Measurements from ENCODE around the gene MLXIPL.
"Not testable (repeated sequence)": the region's sequence is repeated elsewhere in the genome, so short reads cannot be mapped to it uniquely, and the experiment has no call there.

The MLXIPL gene

DNA sequence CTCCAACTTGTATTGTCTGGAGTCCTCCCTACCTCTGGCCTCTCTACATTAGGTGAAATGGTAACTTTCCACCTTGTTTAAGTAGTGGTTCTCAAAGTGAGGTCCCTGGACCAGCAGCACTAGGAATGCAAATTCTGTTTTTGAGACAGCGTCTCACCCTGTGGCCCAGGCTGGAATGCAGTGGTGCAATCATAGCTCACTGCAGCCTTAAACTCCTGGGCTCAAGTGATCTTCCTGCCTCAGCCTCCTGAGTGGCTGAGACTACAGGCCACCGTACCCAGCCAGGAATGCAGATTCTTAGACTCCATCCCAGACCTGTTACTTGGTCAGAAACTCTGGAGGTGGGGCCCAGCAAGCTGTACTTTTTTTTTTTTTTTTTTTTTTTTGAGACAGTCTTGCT lies 39.1 kb downstream of the MLXIPL start:
- no peak overlapping the region for H2BK12ac ChIP-seq (ENCODE audit: low read length in 2 of 2)
- H3K27me3 ChIP-seq (ENCODE audit: control insufficient read depth in 1 of 2, insufficient read depth in 1 of 2, low read length in 2 of 2): no peaks in the 10 kb centered on the region
- peaks cover 5% of the 10 kb centered on the region for H3K4me1 ChIP-seq (ENCODE audit: control insufficient read depth, insufficient read depth, low read depth, low read length)
- H3K27ac ChIP-seq (ENCODE audit: low read length, poor library complexity, severe bottlenecking): no peak overlapping the region
- H3K23ac ChIP-seq (ENCODE audit: low read length in 2 of 2): no peak overlapping the region
- DNase-seq: no peak
- 41% methylated on average over 2 of the region's 2 CpGs for whole genome bisulfite sequencing
- no peak overlapping the region for H3K9ac ChIP-seq (ENCODE audit: low read length)
- H2BK5ac ChIP-seq (ENCODE audit: low read depth, low read length, poor library complexity, severe bottlenecking): no peak overlapping the region
- H2BK15ac ChIP-seq (ENCODE audit: low read depth, poor library complexity, severe bottlenecking): no peak overlapping the region
- no peak overlapping the region for H3K14ac ChIP-seq (ENCODE audit: low read length in 2 of 2)
- H3K36me3 ChIP-seq (ENCODE audit: control insufficient read depth in 1 of 2, insufficient read depth in 2 of 2, low read depth in 1 of 2, low read length in 2 of 2): no peaks in the 10 kb centered on the region
- H3K4me2 ChIP-seq (ENCODE audit: low read length, poor library complexity, severe bottlenecking): no peak overlapping the region
- H4K91ac ChIP-seq (ENCODE audit: low read length): no peak overlapping the region
- no peak overlapping the region for H2AFZ ChIP-seq (ENCODE audit: low read depth, low read length)
- no peak overlapping the region for H3K4me3 ChIP-seq (ENCODE audit: insufficient read depth in 1 of 2, low read depth in 1 of 2, low read length in 2 of 2)
- no peaks in the 10 kb centered on the region for H3K79me1 ChIP-seq (replicated peaks; ENCODE audit: low read length, poor library complexity, severe bottlenecking)
- H3K18ac ChIP-seq (ENCODE audit: low read depth in 1 of 2, low read length in 2 of 2): no peak overlapping the region
- no peak overlapping the region for H4K8ac ChIP-seq (ENCODE audit: low read length)
- no peaks in the 10 kb centered on the region for H3K9me3 ChIP-seq (ENCODE audit: control insufficient read depth, low read length)
- H3K4ac ChIP-seq (ENCODE audit: low read depth in 1 of 2, low read length in 2 of 2): no peak overlapping the region
- H2BK120ac ChIP-seq (ENCODE audit: low read depth, low read length): no peak overlapping the region
- no peak overlapping the region for H2AK5ac ChIP-seq (ENCODE audit: low read length, severe bottlenecking)

DNA sequence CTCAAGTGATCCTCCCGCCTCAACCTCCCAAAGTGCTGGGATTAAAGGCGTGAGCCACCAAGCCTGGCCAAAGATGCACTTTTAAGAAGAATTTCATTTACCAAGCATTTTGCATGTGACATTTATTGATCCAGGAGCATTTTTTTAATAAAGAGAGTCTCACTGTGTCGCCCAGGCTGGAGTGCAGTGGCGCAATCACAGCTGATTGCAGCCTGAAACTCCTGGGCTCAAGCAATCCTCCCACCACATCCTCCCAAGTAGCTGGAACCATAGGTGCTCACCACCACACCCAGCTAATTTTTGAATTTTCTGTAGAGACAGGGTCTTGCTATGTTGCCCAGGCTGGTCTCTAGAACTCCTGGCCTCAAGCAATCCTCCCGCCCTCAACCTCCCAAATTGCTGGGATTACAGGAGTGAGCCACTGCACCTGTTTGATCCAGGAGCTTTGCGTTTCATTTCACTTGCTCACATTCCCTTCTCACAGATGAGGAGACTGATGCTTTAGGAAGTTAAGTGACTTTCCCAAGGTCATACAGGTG lies 41.6 kb downstream of the MLXIPL start:
- DNase-seq: no peak
- Histone ChIP-seq H2AFZ (ENCODE audit: low read depth, low read length) (no peak overlapping the region), H3K79me1 (replicated peaks; ENCODE audit: low read length, poor library complexity, severe bottlenecking) (no peaks in the 10 kb centered on the region), H4K8ac (ENCODE audit: low read length) (no peak overlapping the region), H2BK120ac (ENCODE audit: low read depth, low read length) (no peak overlapping the region), H3K4ac (ENCODE audit: low read depth in 1 of 2, low read length in 2 of 2) (no peak overlapping the region), H3K18ac (ENCODE audit: low read depth in 1 of 2, low read length in 2 of 2) (no peak overlapping the region), H3K4me1 (ENCODE audit: control insufficient read depth, insufficient read depth, low read depth, low read length) (peaks cover 4% of the 10 kb centered on the region), H2BK12ac (ENCODE audit: low read length in 2 of 2) (no peak overlapping the region), H4K91ac (ENCODE audit: low read length) (no peak overlapping the region), H3K9ac (ENCODE audit: low read length) (no peak overlapping the region), H3K23ac (ENCODE audit: low read length in 2 of 2) (no peak overlapping the region), H3K14ac (ENCODE audit: low read length in 2 of 2) (no peak overlapping the region), H2BK15ac (ENCODE audit: low read depth, poor library complexity, severe bottlenecking) (no peak overlapping the region), H2BK5ac (ENCODE audit: low read depth, low read length, poor library complexity, severe bottlenecking) (no peak overlapping the region), H3K4me2 (ENCODE audit: low read length, poor library complexity, severe bottlenecking) (no peak overlapping the region), H3K4me3 (ENCODE audit: insufficient read depth in 1 of 2, low read depth in 1 of 2, low read length in 2 of 2) (no peak overlapping the region), H3K36me3 (ENCODE audit: control insufficient read depth in 1 of 2, insufficient read depth in 2 of 2, low read depth in 1 of 2, low read length in 2 of 2) (no peaks in the 10 kb centered on the region), H3K27me3 (ENCODE audit: control insufficient read depth in 1 of 2, insufficient read depth in 1 of 2, low read length in 2 of 2) (no peaks in the 10 kb centered on the region), H3K9me3 (ENCODE audit: control insufficient read depth, low read length) (no peaks in the 10 kb centered on the region), H2AK5ac (ENCODE audit: low read length, severe bottlenecking) (no peak overlapping the region), H3K27ac (ENCODE audit: low read length, poor library complexity, severe bottlenecking) (no peak overlapping the region)
- WGBS: 98% methylated on average over 6 of the region's 6 CpGs

- H3K18ac ChIP-seq (ENCODE audit: low read depth in 1 of 2, low read length in 2 of 2); DNase-seq; H3K9me3 ChIP-seq (ENCODE audit: control insufficient read depth, low read length); H3K23ac ChIP-seq (ENCODE audit: low read length in 2 of 2); H3K27ac ChIP-seq (ENCODE audit: low read length, poor library complexity, severe bottlenecking); H3K36me3 ChIP-seq (ENCODE audit: control insufficient read depth in 1 of 2, insufficient read depth in 2 of 2, low read depth in 1 of 2, low read length in 2 of 2); H3K27me3 ChIP-seq (ENCODE audit: control insufficient read depth in 1 of 2, insufficient read depth in 1 of 2, low read length in 2 of 2); H3K4me3 ChIP-seq (ENCODE audit: insufficient read depth in 1 of 2, low read depth in 1 of 2, low read length in 2 of 2); H2AFZ ChIP-seq (ENCODE audit: low read depth, low read length); H2AK5ac ChIP-seq (ENCODE audit: low read length, severe bottlenecking); H2BK12ac ChIP-seq (ENCODE audit: low read length in 2 of 2); H2BK5ac ChIP-seq (ENCODE audit: low read depth, low read length, poor library complexity, severe bottlenecking); H3K79me1 ChIP-seq (replicated peaks; ENCODE audit: low read length, poor library complexity, severe bottlenecking); H2BK15ac ChIP-seq (ENCODE audit: low read depth, poor library complexity, severe bottlenecking); H3K14ac ChIP-seq (ENCODE audit: low read length in 2 of 2); H3K4ac ChIP-seq (ENCODE audit: low read depth in 1 of 2, low read length in 2 of 2); H4K8ac ChIP-seq (ENCODE audit: low read length); H4K91ac ChIP-seq (ENCODE audit: low read length); H3K4me2 ChIP-seq (ENCODE audit: low read length, poor library complexity, severe bottlenecking); H2BK120ac ChIP-seq (ENCODE audit: low read depth, low read length); H3K9ac ChIP-seq (ENCODE audit: low read length): not testable (repeated sequence)
- peaks cover 11% of the 10 kb centered on the region for H3K4me1 ChIP-seq (ENCODE audit: control insufficient read depth, insufficient read depth, low read depth, low read length)
- WGBS: 92% methylated on average over 9 of the region's 9 CpGs
Observed at GRCh38 chr7:73581006-73581405, 43.3 kb downstream of the MLXIPL start.

DNA sequence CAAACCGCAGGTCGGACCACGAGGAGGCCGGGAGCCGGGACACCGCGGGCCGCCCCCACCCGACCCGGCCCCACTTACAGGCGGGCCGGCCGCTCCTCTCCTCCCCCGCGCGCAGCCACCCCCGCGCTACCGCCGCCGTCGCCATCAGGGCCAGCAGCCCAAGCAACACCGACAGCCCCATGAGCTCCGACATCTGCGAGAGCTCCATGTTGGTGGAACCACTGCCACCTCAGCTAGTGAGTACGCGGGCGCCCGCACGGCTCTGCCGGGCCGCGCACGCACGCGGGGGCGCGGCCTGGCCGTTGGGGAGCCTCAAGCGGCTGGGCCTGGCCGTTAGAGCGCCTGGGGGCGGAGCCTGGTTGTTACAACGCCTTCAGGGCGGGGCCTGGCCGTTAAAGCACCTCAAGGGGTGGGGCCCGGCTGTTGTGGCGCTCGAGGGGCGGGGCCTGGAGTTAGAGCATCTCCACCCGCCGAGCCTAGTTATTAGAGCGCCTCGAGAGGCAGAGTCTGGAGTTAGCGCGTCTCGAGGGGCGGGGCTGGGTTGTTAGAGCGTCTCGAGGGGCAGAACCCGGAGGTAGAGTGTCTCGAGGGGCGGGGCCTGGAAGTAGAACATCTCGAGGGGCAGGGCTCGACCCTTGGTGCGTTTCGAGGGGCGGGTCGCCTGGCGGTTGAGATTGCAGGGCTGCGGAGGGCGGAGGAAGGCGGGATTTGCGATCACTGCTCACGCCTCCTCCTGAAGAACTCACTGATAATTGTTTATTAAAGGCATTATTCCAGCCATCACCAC lies 45.8 kb downstream of the MLXIPL start, which contains the start of gene TBL2:
Gene TBL2, minus strand, starts transcription at position 238 of the 787 bp plus-strand sequence. Its CDS starts 30 bp downstream, at position 208.
- peaks cover 14% of the 10 kb centered on the region for H3K4me1 ChIP-seq (ENCODE audit: control insufficient read depth, insufficient read depth, low read depth, low read length)

More for the DNA sequence above, 45.8 kb downstream of the MLXIPL start, which contains the start of gene TBL2:
- Histone ChIP-seq H3K9ac (ENCODE audit: low read length) (peak within 1 kb of the TSS; percentile 96), H3K4ac (ENCODE audit: low read depth in 1 of 2, low read length in 2 of 2) (peak within 1 kb of the TSS; percentile 91 to 98), H3K36me3 (ENCODE audit: control insufficient read depth in 1 of 2, insufficient read depth in 2 of 2, low read depth in 1 of 2, low read length in 2 of 2) (peaks cover 22 to 24% of the 10 kb centered on the region in 2 experiments), H4K91ac (ENCODE audit: low read length) (peak within 1 kb of the TSS; percentile 83), H3K23ac (ENCODE audit: low read length in 2 of 2) (peak within 1 kb of the TSS in 1 of 2 experiments; percentile 95), H3K9me3 (ENCODE audit: control insufficient read depth, low read length) (no peaks in the 10 kb centered on the region), H4K8ac (ENCODE audit: low read length) (peak within 1 kb of the TSS; percentile 96), H2AK5ac (ENCODE audit: low read length, severe bottlenecking) (no peak within 1 kb of the TSS), H3K27ac (ENCODE audit: low read length, poor library complexity, severe bottlenecking) (peak within 1 kb of the TSS; percentile 72), H3K4me2 (ENCODE audit: low read length, poor library complexity, severe bottlenecking) (peak within 1 kb of the TSS; percentile 60), H3K79me1 (replicated peaks; ENCODE audit: low read length, poor library complexity, severe bottlenecking) (peaks cover 13% of the 10 kb centered on the region), H2BK15ac (ENCODE audit: low read depth, poor library complexity, severe bottlenecking) (peak within 1 kb of the TSS; percentile 26), H2BK12ac (ENCODE audit: low read length in 2 of 2) (peak within 1 kb of the TSS in 1 of 2 experiments; percentile 43), H3K18ac (ENCODE audit: low read depth in 1 of 2, low read length in 2 of 2) (peak within 1 kb of the TSS; percentile 44 to 97), H3K4me3 (ENCODE audit: insufficient read depth in 1 of 2, low read depth in 1 of 2, low read length in 2 of 2) (peak within 1 kb of the TSS; percentile 89 to 95), H3K14ac (ENCODE audit: low read length in 2 of 2) (peak within 1 kb of the TSS in 1 of 2 experiments; percentile 99), H2BK120ac (ENCODE audit: low read depth, low read length) (peak within 1 kb of the TSS; percentile 1), H3K27me3 (ENCODE audit: control insufficient read depth in 1 of 2, insufficient read depth in 1 of 2, low read length in 2 of 2) (no peaks in the 10 kb centered on the region), H2BK5ac (ENCODE audit: low read depth, low read length, poor library complexity, severe bottlenecking) (peak within 1 kb of the TSS; percentile 71), H2AFZ (ENCODE audit: low read depth, low read length) (peak within 1 kb of the TSS; percentile 75)
- under 1% methylated on average over 58 of the region's 75 CpGs for WGBS
- DNase-seq: peak; percentile 98
